HG03432 (cell line): ENCODE results near the gene KCNJ8.

ENCODE experiments used
- ATAC-seq: cut with Tn5 transposase; IDR thresholded peaks from one replicate; pipeline ENCODE4 v1.9.1; 2021; ENCODE audit warnings: mild to moderate bottlenecking, moderate library complexity; ENCODE audit not compliant: unreplicated experiment

Gene KCNJ8

GRCh38 chr12:21718944-21719650 is 55.4 kb downstream of the KCNJ8 start:
- ATAC-seq = no peak

- ATAC-seq = no peak
Observed at GRCh38 chr12:21718403-21718802, 56.1 kb downstream of the KCNJ8 start.

GRCh38 chr12:21717767-21718166 is 56.7 kb downstream of the KCNJ8 start:
- ATAC-seq = no peak

GRCh38 chr12:21715386-21715785 is 59.1 kb downstream of the KCNJ8 start:
- ATAC-seq = no peak
